Hematopoietic multipotent progenitor cell treated with erythropoietin and hydrocortisone succinate and interleukin-3 and kit ligand, for 8 days (in vitro differentiated cells): ENCODE data around the gene SPNS2.

Experiments used
- DNase-seq: peaks from one replicate; pipeline ENCODE4 v3.0.0-alpha.2; 2015

SPNS2 gene

DNA sequence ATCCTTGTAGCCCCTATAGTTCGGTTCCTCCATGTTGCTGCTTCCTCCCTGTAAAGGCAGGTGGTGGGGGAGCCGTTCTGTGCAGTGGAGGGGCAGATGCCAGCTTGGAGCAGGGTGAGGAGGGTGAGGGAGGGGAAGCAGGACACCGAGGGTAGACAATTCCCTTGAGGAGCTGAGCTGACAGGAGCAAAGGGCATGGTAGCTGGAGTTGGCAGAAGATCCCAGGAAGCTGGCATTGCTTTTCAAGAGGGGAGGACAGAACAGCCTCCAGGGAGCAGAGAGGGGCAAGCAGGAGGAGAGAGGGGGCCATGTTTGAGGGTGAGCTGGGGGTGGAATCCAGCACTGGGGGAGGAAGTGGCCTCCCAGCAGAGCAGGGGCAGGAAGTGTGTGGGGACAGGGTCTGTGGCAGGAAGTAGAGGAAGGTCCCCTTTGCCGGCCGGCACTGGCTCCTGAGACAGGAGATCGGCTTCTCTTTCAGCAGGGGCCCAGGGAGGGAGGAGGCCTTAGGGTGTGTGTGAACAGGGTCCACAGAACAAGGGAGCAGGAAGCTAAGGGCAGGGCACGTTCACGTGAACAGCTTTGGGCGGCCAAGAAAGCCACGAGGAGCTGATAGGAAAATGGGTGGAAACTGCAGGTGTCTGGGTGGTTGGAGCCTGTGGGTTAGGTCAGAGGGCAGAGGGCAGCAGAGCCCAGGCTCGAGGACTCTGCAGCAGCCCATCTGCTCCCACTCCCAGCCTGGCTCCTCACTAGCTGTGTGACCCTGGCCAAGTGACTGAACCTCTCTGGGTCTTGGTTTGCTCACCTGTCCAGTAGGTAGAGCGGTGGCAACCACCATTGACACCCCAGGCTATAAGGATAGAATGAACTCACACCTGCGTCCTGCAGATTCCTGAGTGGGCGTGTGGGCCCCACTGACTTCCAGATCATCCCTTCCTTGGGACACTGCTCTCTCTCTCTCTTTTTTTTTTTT is 17.5 kb upstream of the SPNS2 start:
- DNase-seq = no peak

- DNase-seq = no peak
These were observed 16.2 kb upstream of the SPNS2 start for GRCh38 chr17:4482338-4483011.

GRCh38 chr17:4483012-4483840 is 15.5 kb upstream of the SPNS2 start:
- no peak for DNase-seq

- no peak for DNase-seq
These were observed 12.7 kb upstream of the SPNS2 start for GRCh38 chr17:4485676-4486646.

DNA sequence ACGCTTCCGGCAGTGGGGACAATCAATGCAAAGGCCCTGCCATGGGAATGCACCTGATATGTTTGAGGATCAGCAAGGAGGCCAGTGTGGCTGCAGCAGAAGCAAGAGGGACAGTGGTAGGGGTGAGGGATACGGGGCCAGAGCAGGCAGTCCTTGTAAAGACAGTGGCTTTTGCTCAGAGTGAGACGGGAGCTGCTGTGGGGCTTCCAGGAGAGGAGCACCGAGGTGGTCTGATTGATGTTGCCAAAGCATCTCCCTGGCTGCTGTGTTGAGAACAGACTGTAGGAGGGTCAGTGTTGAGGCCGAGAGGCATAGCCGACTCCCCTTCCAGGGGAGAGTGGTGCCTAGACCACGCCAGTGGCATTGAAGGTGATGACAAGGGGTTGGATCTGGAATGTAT is 11.4 kb upstream of the SPNS2 start:
- DNase-seq = no peak

DNA sequence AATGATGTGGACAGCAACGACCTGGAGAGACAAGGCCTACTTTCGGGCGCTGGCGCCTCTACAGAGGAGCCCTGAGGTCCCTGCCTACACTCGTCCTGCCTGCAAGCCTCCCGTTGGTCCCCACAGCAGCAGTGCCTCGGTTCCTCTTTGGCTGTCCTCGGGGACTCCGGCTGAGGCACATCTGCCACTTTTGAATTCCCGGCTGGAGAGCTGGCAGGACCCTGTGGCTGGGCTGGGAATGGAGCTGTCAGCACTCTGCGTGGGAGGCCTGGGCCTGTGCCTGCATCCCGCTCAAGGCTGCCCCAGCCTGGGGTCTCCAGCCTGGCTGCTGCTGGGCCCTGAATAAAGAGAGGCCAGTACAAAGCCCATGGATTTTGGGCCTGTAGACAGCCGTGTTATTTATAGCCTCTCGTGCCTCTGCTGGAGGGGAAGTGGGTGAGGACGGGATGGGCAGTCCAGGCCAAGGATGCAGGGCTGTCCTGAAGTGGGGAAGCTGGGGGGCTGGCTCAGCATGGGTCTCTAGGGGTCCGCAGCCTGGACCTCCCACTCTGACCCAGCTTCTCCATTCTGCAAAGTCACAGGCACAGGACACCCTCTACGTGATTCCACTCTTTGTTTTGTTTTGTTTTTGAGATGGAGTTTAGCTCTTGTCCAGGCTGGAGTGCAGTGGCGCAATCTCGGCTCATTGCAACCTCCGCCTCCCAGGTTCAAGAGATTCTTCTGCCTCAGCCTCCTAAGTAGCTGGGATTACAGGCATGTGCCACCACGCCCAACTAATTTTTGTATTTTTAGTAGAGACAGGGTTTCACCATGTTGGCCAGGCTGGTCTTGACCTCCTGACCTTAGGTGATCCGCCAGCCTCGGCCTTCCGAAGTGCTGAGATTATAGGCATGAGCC is 10.6 kb upstream of the SPNS2 start:
- no peak for DNase-seq

DNA sequence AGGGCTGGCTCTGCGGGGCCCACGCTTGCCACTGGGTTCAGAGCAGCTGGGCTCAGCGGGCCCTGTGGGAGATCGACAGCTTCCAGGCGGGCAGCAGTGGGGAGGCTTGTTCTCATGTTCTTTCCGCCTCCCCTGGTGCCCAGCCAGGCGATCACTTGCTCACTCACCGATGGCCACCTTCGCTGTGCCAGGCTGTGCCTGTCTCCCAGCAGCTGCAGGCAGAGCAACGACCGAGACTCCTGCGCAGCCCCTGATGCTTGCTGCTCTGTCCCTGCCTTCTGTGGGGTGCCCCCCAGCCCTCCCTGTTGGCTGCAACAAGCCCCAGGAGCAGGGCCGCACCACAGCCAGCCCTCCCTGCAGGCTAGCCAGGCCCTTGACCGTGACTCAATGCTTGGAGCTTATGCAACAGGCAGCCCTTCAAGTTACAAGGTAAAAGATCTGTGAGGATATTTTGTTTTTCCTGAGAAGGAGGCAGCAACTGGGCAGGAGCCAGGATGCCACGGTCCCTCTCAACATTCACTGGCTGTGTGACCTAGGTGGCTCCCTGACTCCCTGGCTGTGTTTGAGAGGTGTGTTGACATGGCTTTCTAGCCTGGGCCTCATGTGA is 9.6 kb upstream of the SPNS2 start:
- DNase-seq = no peak

DNA sequence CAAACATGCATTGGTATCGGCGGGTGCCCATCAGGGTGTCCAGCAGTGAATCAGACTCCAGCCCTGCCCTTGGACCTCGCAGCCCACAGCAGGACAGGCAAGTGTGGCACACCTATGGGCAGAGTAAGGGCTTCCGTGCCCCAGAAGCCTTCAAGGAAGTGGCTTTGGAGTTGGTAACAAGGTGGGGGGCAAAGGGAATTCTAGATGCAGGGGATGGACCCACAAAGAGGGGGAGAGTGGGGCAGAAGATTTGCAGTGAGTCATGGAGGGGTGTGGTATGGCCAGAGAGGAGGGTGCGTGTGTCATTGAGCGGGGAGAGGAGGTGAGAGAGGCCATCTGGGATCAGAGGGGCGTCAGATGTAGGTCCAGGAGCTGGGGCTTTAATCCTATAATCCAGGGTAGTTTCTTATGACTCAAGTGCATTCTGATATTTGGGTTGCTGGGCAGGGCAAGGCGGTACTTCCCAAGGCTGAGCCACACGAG is 8.5 kb upstream of the SPNS2 start:
- no peak for DNase-seq

- DNase-seq = no peak
These were observed 8.0 kb upstream of the SPNS2 start for GRCh38 chr17:4490637-4491061.

- DNase-seq = no peak
These were observed 5.7 kb upstream of the SPNS2 start for GRCh38 chr17:4492721-4493561.

DNA sequence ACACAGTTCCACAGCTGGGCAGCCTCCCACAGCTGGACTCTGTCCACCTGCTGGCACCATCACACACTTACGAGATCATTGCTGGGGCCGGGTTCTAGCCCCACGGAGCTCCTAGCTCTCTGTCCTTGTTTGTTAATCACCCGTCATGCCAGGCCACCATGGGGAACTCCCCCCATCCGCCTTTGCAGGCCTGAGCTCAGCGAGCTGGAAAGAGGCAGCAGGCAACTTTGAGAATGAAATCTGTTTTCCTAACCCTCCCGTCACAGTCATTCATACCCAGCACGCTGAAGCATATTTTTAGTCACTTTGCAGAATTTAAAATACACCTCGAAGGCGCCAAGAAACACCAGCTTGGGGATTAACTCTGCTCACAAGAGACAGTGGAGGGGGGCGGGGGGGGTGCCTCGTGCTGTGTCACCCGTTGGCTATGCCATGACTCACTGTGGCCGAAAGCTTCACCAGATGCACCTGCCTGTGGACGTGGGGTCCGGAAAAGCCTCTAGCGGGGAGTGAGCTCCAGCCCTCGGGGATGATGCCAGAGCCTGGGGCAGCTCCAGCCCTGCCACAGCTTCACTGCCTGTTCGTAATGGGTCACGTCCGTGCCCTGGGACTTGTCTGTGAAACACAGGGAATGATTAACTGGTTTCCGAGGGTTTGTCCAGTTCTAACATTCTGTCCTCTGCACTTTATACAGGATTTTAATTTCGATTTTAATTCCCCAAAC is 1.4 kb upstream of the SPNS2 start:
- no peak for DNase-seq

GRCh38 chr17:4499431-4500190 is 930 bp downstream of the SPNS2 start:
- no peak for DNase-seq

DNA sequence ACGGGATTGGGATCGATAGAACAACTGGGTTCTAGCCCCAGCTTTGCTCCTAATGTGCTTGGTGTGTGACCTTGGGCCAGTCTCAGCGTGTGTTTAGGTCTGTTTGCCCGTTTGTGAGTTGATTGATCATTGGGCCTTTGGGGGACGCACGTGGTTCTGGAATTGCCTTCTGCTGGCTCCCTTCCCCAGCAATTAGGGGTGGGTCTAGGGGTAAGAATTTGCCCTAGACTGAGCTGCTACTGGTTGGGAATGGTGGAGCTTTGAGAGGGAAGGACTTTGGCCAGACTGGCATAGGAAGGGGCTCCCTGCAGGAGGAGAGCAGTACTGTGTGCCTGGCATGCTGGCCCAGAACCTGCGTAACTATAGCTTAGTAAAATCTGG is 1.5 kb downstream of the SPNS2 start:
- no peak for DNase-seq

DNA sequence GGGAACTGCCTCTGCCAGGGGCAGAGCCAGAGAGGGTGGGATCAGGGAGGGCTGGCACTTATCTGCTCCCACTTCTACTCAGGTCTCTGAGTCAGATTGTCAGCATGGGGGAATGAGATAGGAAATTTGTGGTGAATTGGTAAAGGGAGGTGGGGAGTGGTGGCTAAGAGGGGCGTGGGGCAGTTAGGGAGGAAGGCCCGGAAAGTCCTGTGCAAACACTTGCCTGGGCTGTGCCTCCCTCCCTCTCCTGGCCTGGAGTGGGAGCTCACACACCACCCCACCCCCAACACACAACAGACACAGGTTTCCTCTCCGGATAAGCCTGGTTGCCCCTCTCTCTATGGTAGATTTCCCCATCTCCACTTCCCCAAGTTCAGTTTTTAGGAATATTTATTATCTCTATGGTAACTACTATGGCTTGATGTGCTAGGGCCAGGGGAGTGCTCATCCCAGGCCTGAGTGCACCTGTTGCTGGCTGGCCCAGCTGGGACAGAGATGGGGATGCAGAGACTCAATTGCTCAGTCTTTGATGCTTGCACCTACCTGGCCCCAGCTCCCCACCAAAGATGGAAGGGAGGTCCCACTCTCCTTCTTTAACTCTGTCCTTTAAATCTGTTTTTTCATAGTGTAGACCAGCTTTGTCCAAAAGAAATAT is 2.7 kb downstream of the SPNS2 start:
- peak; percentile 80 for DNase-seq

DNA sequence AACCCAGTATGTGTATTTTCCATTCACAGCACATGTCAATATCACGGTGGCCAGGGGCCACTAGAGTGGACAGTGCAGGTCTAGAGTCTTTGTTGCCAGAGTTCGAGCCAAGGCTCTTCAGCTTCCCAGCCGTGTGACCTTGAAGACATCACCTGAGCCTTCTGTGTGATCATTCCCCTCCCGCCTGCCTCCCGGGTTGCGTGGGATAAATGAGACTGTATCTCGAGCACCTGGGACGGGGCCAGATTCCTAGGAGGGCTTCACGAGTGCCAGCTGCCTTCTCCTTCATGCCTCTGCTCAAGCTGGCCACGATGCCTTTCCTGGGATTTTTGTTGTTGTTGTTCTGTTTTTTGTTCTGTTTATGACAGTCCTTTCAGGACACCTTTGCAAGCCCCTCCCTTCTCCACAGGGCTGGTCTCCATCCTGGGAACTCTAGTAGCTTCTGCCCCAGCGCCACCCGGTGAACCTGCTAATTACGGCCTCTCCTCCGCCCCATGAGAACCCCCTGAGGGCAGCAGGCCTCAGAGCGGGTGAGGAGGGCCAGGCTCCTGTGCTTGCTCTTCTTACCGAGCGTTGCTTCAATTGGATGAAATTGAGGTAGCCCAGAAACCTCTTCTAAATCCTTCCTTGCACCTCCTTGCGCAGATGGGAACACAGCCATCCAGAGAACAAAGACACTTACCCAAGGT is 3.9 kb downstream of the SPNS2 start:
- no peak for DNase-seq

DNA sequence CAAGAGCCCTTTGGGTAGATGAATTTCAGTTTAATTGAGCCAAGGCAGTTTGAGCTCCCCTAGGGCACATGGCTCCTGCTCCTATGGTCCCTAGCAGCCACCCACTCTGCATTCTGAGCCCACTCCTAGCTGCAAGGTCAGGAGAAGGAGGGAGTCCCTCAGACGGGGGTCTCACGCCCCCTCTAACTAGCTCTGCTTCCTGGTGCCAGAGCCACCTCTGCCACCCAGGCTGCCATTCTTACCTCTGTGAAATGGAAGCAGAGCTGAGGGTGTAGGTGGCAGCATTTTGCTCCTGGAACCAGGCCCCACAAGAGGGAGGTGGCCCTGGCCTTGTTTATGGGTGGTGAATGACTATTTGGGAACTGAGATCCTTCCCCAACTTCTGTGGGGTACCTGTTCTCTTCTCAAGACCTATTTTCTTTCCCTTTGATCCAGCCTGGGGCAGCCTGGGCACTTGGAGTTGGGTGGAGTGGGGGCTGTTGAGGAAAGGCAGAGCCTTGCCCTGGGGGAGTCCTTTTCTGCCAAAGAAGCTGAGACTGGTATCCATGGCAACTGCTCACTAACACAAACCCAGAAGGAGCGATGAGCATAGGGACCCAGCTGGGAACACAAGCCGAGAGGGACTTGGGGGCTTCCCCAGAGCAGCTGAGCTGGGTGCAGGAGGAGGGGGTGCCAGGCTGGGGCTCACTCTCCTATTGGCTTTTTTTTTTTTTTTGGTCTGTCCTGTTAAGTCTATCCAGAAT is 4.8 kb downstream of the SPNS2 start:
- DNase-seq = no peak
